ENCODE data around the gene BTBD6. TPM values are rescaled to one million over a fixed set of nuclear protein-coding genes. Genes with fewer than 3 reads are reported as not detected.

Gene BTBD6
- polyA plus RNA-seq (2013, experiment 1 of 2), result 18.3 TPM
- polyA plus RNA-seq (2013, experiment 2 of 2), result 14.0 TPM

DNA sequence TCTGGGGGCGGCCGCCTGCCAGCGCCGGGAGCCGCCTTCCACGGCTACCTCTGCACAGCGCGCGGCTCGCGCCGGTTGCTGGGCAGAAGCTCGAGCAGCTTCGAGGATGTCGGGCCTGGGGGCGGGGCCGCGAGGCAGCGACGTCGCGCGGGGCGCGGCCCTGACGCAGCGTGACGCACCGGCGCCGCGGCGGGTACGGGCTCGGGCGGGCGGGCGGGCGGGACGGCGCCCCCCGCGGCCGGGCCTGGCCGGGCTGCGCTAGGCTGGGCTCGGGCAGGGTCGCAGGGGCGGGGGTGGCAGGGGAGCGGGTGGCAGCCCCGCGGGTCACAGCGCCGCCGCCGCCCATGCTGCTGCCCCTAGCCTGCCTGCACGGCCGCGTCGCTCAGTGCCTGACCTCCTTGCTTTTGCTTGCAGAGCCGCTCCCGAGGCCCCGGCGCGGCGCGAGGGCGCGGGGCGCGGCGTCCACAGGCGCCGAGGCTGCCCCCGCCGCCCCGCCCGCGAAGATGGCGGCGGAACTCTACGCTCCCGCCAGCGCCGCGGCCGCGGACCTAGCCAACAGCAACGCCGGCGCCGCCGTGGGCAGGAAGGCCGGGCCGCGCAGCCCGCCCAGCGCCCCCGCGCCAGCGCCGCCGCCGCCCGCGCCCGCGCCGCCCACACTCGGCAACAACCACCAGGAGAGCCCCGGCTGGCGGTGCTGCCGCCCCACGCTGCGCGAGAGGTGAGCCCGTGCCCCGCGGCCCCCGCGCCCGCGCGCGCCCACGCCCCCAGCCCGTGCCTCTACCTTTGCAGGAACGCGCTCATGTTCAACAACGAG is at the start of gene BTBD6:
Gene BTBD6, plus strand, starts transcription at position 166 of the 814 bp plus-strand sequence. Its CDS starts 179 bp downstream, at position 345.
- peak within 1 kb of the TSS; percentile 77 for H3K9ac ChIP-seq (ENCODE audit: low read depth, low read length)
- no peak within 1 kb of the TSS for H3K27ac ChIP-seq (ENCODE audit: low read depth, low read length)
- H3K36me3 ChIP-seq (ENCODE audit: insufficient read depth, low read length), result peaks cover 29% of the 10 kb centered on the region; the same call in 1 of the 2 replicates
- H3K9me3 ChIP-seq (ENCODE audit: insufficient read depth, low read depth, low read length), result no peaks in the 10 kb centered on the region
- H3K27me3 ChIP-seq (ENCODE audit: insufficient read depth, low read length), result 0 out of 2 replicates have a peak, but pooled peaks cover 2% of the 10 kb centered on the region
- under 1% methylated on average over 130 of the region's 130 CpGs for WGBS
- no peaks in the 10 kb centered on the region for H3K4me1 ChIP-seq (ENCODE audit: insufficient read depth, low read length)
- peak within 1 kb of the TSS; percentile 69 for H3K4me3 ChIP-seq (ENCODE audit: low read length)

DNA sequence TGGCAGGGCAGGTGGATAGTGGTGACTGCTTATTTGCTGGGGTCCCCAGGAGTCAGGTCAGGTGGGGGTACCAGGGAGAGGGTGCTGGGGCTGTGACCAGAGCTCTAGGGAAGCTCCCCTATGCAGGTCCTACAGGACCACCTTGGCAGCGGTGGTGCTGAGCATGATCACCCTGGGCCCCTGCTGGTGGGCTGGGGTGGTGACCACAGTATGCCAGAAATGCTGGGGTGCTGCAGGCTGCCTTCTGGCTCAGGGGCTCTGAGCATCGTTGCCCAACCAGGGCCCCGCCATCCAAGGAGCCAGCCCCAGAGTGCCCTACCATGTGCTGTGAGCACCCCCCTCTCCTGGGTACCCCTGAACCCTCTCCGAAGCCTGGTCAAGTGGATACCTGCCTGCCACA is 49.7 kb upstream of the BTBD6 start:
- 91% methylated on average over 4 of the region's 4 CpGs for WGBS
- no peak overlapping the region for H3K4me3 ChIP-seq (ENCODE audit: low read length)

DNA sequence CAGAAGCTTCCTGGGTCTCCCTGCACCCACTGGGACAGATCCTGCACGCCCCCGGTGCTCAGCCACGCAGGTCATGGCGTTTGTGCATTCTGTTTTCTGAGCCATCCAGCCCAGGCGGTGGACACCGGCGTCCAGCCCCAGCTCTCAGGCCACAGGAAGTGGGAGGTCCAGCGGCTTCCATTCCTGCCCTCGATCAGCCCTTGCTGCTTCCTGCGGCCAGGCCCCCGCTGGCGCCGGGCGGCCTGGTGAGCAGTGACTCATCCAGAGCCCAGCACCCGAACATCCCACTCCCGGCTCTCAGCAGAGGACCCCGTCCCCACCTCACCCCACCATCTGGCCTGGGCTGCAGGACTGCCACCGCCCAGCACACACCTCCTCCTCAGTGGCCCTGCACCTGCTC is 49.2 kb upstream of the BTBD6 start:
- H3K27ac ChIP-seq (ENCODE audit: low read depth, low read length), result no peak overlapping the region
- no peak overlapping the region for H3K9ac ChIP-seq (ENCODE audit: low read depth, low read length)
- no peaks in the 10 kb centered on the region for H3K36me3 ChIP-seq (ENCODE audit: insufficient read depth, low read length)
- H3K4me3 ChIP-seq (ENCODE audit: low read length), result no peak overlapping the region
- H3K9me3 ChIP-seq (ENCODE audit: insufficient read depth, low read depth, low read length), result no peaks in the 10 kb centered on the region
- peaks cover 37% of the 10 kb centered on the region for H3K27me3 ChIP-seq (ENCODE audit: insufficient read depth, low read length)
- WGBS, result 87% methylated on average over 18 of the region's 18 CpGs
- peaks cover 7% of the 10 kb centered on the region for H3K4me1 ChIP-seq (ENCODE audit: insufficient read depth, low read length)

More for the DNA sequence above, 49.7 kb upstream of the BTBD6 start:
- H3K27ac ChIP-seq (ENCODE audit: low read depth, low read length), result no peak overlapping the region
- H3K36me3 ChIP-seq (ENCODE audit: insufficient read depth, low read length), result no peaks in the 10 kb centered on the region
- H3K4me1 ChIP-seq (ENCODE audit: insufficient read depth, low read length), result peaks cover 7% of the 10 kb centered on the region
- H3K9me3 ChIP-seq (ENCODE audit: insufficient read depth, low read depth, low read length), result no peaks in the 10 kb centered on the region
- H3K9ac ChIP-seq (ENCODE audit: low read depth, low read length), result no peak overlapping the region
- peaks cover 41% of the 10 kb centered on the region for H3K27me3 ChIP-seq (ENCODE audit: insufficient read depth, low read length)

DNA sequence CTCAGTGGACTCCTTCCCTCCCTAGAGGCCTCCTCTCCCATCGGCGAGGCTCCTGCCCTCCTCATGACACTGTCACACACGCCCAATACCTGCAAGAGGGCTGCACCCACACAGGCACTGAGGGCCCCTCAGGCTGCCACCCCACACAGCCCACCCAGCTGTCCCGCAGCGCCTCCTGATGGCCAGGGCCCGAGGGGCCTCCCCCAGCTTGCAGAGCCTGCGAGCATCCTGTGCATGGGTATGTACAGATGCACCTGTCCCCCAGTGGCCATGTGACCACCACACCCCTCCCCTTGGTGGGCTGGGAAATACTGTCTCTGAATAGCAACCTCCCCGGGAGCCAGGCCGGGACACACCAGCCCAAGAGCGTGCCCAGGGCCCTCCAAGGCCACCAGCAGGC is 48.3 kb upstream of the BTBD6 start:
- H3K4me1 ChIP-seq (ENCODE audit: insufficient read depth, low read length), result peaks cover 7% of the 10 kb centered on the region
- no peak overlapping the region for H3K4me3 ChIP-seq (ENCODE audit: low read length)
- H3K9me3 ChIP-seq (ENCODE audit: insufficient read depth, low read depth, low read length), result no peaks in the 10 kb centered on the region
- no peak overlapping the region for H3K9ac ChIP-seq (ENCODE audit: low read depth, low read length)
- H3K27me3 ChIP-seq (ENCODE audit: insufficient read depth, low read length), result peaks cover 28% of the 10 kb centered on the region
- no peaks in the 10 kb centered on the region for H3K36me3 ChIP-seq (ENCODE audit: insufficient read depth, low read length)
- no peak overlapping the region for H3K27ac ChIP-seq (ENCODE audit: low read depth, low read length)
- 89% methylated on average over 10 of the region's 10 CpGs for WGBS

- H3K9me3 ChIP-seq (ENCODE audit: insufficient read depth, low read depth, low read length), result no peaks in the 10 kb centered on the region
- peaks cover 28% of the 10 kb centered on the region for H3K27me3 ChIP-seq (ENCODE audit: insufficient read depth, low read length)
- H3K4me3 ChIP-seq (ENCODE audit: low read length), result no peak overlapping the region
- H3K9ac ChIP-seq (ENCODE audit: low read depth, low read length), result no peak overlapping the region
- peaks cover 6% of the 10 kb centered on the region for H3K4me1 ChIP-seq (ENCODE audit: insufficient read depth, low read length)
- H3K36me3 ChIP-seq (ENCODE audit: insufficient read depth, low read length), result no peaks in the 10 kb centered on the region
- H3K27ac ChIP-seq (ENCODE audit: low read depth, low read length), result no peak overlapping the region
- 92% methylated on average over 16 of the region's 16 CpGs for WGBS
Observed at GRCh38 chr14:105200641-105201040, 47.7 kb upstream of the BTBD6 start.

- H3K4me1 ChIP-seq (ENCODE audit: insufficient read depth, low read length), result no peaks in the 10 kb centered on the region
Observed at GRCh38 chr14:105201156-105201924, 47.0 kb upstream of the BTBD6 start.

DNA sequence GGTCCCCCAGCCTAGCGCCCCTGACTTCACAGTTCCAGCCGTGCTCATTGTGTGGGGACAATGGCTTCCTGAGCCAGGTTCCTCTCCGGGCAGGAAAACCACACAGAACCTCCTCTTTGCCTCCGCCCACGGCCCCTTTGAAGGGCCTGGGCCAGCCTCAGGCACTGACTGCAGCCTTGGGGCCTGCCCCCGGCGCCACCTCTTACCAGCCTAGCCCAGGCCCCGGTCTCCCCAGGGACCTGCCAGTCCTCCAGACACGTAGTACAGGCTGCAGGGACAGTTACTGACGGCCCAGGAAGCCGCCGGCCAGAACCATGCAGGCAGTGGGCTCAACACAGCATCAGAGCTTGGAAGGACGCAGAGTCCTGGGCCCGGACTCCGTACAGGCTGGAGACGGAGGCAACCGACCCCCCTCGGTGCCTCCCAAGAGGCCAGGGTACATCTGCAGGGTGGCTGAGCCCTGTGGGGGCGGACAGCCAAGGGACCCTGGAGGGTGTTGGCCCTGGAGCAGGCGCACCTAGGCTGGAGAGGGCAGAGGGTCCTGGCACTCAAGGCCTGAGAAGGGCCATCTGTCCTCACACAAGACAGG is 46.3 kb upstream of the BTBD6 start:
- Histone ChIP-seq H3K36me3 (ENCODE audit: insufficient read depth, low read length) (no peaks in the 10 kb centered on the region), H3K27ac (ENCODE audit: low read depth, low read length) (no peak overlapping the region), H3K9me3 (ENCODE audit: insufficient read depth, low read depth, low read length) (no peaks in the 10 kb centered on the region), H3K4me3 (ENCODE audit: low read length) (no peak overlapping the region), H3K9ac (ENCODE audit: low read depth, low read length) (no peak overlapping the region), H3K4me1 (ENCODE audit: insufficient read depth, low read length) (no peaks in the 10 kb centered on the region), H3K27me3 (ENCODE audit: insufficient read depth, low read length) (peaks cover 14% of the 10 kb centered on the region)
- 85% methylated on average over 20 of the region's 20 CpGs for WGBS

More at GRCh38 chr14:105201156-105201924, 47.0 kb upstream of the BTBD6 start:
- Histone ChIP-seq H3K4me3 (ENCODE audit: low read length) (no peak overlapping the region), H3K36me3 (ENCODE audit: insufficient read depth, low read length) (no peaks in the 10 kb centered on the region), H3K9me3 (ENCODE audit: insufficient read depth, low read depth, low read length) (no peaks in the 10 kb centered on the region), H3K27me3 (ENCODE audit: insufficient read depth, low read length) (peaks cover 21% of the 10 kb centered on the region), H3K9ac (ENCODE audit: low read depth, low read length) (no peak overlapping the region), H3K27ac (ENCODE audit: low read depth, low read length) (no peak overlapping the region)
- 81% methylated on average over 28 of the region's 28 CpGs for WGBS

DNA sequence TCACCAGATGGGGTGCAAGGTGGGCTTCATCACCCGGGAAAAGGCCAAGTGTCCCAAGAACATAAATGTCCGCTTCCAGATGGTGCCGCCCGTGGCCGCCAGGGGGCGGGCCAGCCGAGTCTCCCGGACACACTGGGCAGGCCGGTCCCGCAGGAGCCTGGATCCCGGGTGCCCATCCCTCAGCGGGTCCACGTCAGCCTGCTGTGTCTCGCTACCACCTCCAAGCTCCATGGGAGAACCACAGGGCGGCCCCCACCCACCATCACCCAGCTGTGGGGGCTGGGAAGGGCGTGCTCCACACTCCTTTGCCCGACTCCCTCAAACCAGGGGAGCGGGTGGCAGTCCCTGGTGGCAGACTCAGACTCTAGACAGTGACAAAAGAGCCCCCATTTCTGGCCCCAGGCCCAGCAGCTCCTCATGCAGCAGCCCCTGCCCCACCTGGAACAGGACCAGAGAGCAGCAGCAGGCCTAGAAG is 45.2 kb upstream of the BTBD6 start:
- H3K9ac ChIP-seq (ENCODE audit: low read depth, low read length), result no peak overlapping the region
- H3K27ac ChIP-seq (ENCODE audit: low read depth, low read length), result no peak overlapping the region
- H3K9me3 ChIP-seq (ENCODE audit: insufficient read depth, low read depth, low read length), result no peaks in the 10 kb centered on the region
- WGBS, result 16% methylated on average over 18 of the region's 18 CpGs
- peaks cover 3% of the 10 kb centered on the region for H3K27me3 ChIP-seq (ENCODE audit: insufficient read depth, low read length)
- no peaks in the 10 kb centered on the region for H3K4me1 ChIP-seq (ENCODE audit: insufficient read depth, low read length)
- H3K4me3 ChIP-seq (ENCODE audit: low read length), result no peak overlapping the region
- no peaks in the 10 kb centered on the region for H3K36me3 ChIP-seq (ENCODE audit: insufficient read depth, low read length)

GRCh38 chr14:105203701-105204100 is 44.6 kb upstream of the BTBD6 start:
- no peak overlapping the region for H3K27ac ChIP-seq (ENCODE audit: low read depth, low read length)
- no peaks in the 10 kb centered on the region for H3K4me1 ChIP-seq (ENCODE audit: insufficient read depth, low read length)
- no peaks in the 10 kb centered on the region for H3K36me3 ChIP-seq (ENCODE audit: insufficient read depth, low read length)
- WGBS, result 87% methylated on average over 6 of the region's 6 CpGs
- no peaks in the 10 kb centered on the region; the same call in 1 of the 2 replicates for H3K27me3 ChIP-seq (ENCODE audit: insufficient read depth, low read length)
- no peak overlapping the region for H3K9ac ChIP-seq (ENCODE audit: low read depth, low read length)
- H3K9me3 ChIP-seq (ENCODE audit: insufficient read depth, low read depth, low read length), result no peaks in the 10 kb centered on the region
- H3K4me3 ChIP-seq (ENCODE audit: low read length), result no peak overlapping the region

GRCh38 chr14:105204206-105204930 is 44.0 kb upstream of the BTBD6 start:
- 91% methylated on average over 24 of the region's 24 CpGs for WGBS
- no peaks in the 10 kb centered on the region for H3K4me1 ChIP-seq (ENCODE audit: insufficient read depth, low read length)
- no peak overlapping the region for H3K9ac ChIP-seq (ENCODE audit: low read depth, low read length)

More at GRCh38 chr14:105204206-105204930, 44.0 kb upstream of the BTBD6 start:
- no peak overlapping the region for H3K27ac ChIP-seq (ENCODE audit: low read depth, low read length)
- H3K4me3 ChIP-seq (ENCODE audit: low read length), result no peak overlapping the region
- H3K36me3 ChIP-seq (ENCODE audit: insufficient read depth, low read length), result no peaks in the 10 kb centered on the region
- H3K9me3 ChIP-seq (ENCODE audit: insufficient read depth, low read depth, low read length), result no peaks in the 10 kb centered on the region
- no peaks in the 10 kb centered on the region; the same call in 1 of the 2 replicates for H3K27me3 ChIP-seq (ENCODE audit: insufficient read depth, low read length)
